Islet precursor cell (in vitro differentiated cells): ENCODE results near the gene FRMPD4.

Experiments used
- DNase-seq: peaks from one replicate; pipeline ENCODE4 v3.0.0-alpha.2; 2018

The FRMPD4 gene

GRCh38 chrX:12374286-12374685, 236.0 kb downstream of the FRMPD4 start:
- DNase-seq, result no peak

- DNase-seq, result no peak
Measured at GRCh38 chrX:12378253-12378652, 240.0 kb downstream of the FRMPD4 start.

GRCh38 chrX:12378706-12379105, 240.4 kb downstream of the FRMPD4 start:
- DNase-seq, result no peak

- no peak for DNase-seq
Measured at GRCh38 chrX:12379671-12380070, 241.4 kb downstream of the FRMPD4 start.

DNA sequence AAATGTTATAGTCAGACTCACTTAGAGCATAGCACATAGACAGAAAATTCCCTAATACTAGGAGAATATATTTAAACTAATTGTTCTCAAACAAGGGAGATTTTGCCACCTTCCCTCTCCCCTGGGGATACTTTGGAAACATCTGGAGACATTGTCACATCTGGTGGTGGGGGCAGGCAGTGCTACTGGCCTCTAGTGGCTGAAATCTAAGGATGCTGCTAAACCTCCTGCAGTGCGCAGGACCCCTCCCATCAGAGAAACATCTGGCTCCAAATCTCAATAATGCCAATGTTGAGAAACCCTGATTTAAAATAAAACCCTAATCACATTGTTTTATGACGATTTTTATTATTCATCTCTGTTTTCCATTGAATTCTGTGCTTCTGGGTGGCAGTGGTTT, 244.9 kb downstream of the FRMPD4 start:
- no peak for DNase-seq

GRCh38 chrX:12390301-12390700, 252.0 kb downstream of the FRMPD4 start:
- DNase-seq, result no peak

DNA sequence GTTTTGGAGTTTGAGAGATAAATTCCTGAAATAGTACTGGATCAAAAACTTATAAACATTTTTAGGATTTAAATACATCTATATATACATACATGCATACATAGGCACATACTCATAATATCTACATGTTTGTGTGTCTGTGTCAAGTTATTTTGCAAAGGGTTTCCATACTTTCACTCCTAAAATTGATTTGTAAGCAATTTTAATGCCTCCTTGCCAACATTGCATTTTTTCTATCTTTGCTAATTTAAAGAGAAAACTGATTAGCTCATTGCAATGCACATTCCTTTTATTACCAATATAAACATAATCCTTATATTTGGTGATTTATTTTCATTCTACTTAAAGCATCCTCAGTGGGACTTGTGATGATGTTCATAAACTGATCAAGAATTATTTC, 258.3 kb downstream of the FRMPD4 start:
- no peak for DNase-seq

DNA sequence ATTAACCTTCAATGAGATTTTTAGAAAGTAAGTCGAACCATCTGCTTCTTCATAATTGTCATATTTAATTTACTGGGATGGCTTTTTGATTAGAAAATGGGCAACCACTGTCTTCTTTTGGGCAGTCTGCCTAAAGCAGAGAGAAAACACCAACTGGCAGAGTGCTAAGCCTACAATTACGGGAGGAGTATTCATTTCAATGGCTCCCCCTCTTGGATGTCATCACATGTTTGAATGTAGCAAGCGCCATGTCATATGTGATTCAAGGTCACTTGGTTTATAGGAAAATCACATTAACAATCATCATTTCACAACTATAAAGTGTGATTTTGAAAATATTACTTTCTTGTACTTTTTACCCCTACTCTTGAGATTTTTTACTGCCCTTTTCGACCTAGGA, 261.9 kb downstream of the FRMPD4 start:
- no peak for DNase-seq

DNA sequence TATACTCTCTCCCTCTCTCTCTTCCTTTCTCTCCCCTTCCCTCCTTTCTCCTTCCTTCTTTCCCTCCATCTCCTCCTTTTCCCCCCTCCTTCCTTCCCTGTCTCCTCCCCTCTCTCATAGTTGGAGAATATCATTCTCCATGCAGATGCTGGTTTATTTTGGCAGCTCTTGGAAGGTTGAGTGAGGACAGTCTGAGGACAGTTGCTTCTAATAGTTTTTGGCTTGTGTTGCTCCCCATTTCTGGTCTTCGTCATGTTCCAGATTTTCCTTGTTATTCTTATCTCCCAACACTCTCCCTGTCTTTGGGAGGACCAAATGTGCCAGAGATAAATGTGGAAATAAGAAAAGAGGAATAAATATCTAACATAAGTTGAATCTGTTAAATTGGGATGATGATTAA, 263.0 kb downstream of the FRMPD4 start:
- no peak for DNase-seq

DNA sequence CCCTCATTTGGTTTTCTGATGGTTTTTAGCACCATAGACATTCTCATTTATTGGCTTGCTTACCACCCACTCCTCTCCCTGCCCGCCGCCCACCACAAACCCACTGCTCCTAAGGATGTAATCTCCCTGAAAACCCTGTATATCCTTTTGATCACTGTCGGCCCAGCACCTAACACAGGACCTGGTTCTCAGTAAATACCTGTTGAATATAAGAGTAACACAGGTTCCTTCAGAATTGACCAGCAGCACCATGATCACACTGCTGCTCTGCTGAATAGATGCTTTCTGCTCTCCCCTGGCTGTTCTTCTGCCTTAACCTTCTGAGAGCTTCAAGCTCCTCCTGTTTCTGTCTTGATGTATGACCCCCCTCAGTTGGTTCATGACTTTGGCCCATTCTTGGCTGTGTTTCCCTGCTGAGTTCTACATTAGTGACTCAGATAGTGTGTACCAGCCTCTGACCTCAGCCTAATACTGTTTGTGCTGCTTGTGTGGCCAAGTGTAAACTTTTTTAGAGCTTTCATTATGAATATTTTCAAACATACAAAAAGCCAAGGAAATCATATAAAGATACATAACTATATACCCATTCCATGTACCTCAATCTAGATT, 265.3 kb downstream of the FRMPD4 start:
- DNase-seq, result no peak

DNA sequence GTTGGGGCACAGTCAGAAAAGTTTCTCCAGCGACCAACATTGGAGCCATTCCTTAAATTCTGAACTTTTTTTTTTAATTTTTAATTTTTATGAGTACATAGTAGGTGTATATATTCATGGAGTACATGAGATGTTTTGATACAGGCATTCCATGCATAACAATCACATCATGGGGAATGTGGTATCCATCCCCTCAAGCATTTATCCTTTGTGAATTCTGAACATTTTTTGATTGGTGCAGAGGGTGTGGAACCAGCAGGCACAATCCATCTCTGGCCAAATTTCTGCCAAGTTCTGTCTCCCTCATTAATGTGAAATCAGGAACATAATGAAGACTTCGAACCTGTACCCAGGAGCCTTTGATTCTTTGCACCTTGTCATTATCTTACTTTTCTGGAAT, 267.0 kb downstream of the FRMPD4 start:
- DNase-seq, result no peak

DNA sequence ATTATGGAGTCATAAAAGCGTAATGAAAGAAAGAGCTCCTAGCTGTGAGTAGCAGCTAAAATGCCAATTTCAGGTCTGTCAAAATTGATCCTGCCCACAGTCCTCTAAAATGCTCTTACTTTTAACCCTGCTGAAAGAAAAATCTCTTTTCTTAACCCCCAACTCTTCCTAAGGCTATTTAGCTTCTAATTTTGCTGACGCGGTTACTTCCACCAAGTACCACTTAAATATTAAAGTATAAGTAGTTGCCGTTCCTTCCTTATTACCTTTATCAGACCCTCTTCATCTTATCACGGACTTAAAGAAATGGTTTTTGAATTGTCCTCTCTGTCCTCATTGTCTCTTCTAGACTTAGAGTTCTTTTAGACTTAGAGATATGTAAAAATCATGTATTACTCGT, 272.2 kb downstream of the FRMPD4 start:
- DNase-seq, result no peak

DNA sequence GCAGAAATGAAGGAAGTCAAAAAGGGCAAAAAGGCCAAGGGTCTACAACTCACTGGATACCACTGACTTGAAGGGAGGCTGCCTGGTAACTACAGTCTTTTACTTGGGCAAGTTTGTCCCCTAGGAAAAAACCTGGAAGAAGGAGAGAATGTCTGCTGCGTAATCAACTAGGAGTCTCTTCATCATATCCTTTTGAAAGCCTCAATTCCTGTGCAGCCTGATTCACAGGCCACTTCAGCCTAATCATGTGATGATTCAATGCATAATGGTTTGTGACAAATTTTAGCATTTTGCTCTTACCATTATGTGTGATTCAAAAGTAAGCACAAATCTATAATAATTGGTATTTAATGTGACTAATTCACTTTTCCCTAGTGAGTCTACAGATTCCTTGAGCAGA, 273.6 kb downstream of the FRMPD4 start:
- DNase-seq, result no peak

DNA sequence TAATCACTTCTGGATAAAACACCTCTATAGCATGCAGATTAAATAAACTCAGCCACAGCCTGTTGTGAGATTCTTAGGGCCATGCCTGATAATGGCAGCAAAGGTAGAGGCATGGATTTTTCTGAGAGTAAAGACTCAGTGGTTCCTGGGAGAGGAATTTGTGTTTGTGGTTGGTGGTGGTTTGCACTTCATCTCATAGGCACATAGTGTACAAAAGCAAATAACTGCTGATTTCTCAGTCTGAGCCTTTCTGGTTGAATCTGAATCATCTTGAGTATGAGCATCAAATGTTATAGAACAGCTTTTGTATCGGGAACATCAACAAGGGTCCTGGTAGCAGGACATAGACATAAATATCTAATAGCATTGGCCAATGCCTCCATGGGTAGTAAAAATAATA, 274.3 kb downstream of the FRMPD4 start:
- no peak for DNase-seq

GRCh38 chrX:12419591-12419990, 281.3 kb downstream of the FRMPD4 start:
- DNase-seq, result no peak

GRCh38 chrX:12421918-12422317, 283.6 kb downstream of the FRMPD4 start:
- no peak for DNase-seq

DNA sequence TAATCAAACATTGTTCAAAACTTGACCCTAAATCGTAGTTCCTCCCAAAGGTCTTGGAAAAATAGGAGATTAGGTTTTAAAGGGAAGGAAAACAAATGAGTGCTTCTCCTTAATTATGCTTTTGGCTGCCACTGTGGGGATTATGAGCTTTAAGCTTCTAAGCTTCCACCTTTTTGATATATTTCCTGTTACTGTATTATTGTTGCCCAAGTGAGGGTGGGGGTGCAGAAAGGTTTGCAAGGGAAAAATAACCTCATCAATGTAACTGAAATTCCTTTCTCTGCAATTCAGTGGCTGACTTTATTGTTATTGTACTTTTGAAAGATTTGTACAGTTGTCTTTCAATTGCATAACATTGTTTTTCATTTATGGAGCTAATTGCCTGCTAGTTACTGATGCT, 285.1 kb downstream of the FRMPD4 start:
- DNase-seq, result no peak

- no peak for DNase-seq
Measured at GRCh38 chrX:12425496-12425895, 287.2 kb downstream of the FRMPD4 start.

DNA sequence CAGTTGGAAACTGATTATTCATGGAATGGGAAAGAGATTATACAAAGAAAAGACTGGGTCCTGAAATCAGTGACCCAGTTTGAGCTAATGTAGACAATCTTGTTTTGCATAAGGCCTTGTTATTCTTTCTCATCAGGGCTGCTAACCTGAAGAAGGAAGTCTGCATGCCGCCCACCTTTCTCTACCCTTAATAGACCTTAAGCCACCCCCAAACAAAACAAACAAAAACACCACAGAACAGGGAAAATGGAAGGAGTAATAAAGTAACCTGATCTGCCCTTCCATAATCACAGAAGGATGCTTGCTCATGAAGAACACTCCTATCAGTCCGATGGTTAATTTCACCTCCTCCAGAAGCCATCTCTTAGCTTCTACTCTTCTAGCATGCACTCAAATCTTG, 288.1 kb downstream of the FRMPD4 start:
- no peak for DNase-seq

DNA sequence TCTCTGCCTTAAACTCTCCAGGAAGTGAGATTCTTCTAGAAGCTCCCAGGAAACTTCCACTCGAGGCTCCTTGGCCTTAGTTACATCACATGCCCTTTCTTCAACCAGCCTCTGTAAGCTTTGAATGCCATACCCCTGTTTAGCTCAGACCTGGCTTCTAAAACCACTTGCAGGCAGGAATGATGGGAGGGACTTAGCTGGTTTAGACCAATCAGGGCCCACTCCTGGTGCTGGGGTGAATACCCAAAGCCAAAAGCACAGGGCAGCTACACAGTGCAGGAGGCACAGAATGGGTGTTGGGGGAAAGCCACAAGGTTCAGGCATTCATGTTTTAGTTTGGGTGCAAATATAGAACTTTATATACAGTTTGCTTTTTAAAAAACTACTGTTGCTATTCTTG, 296.2 kb downstream of the FRMPD4 start:
- DNase-seq, result no peak

GRCh38 chrX:12439416-12439815, 301.1 kb downstream of the FRMPD4 start:
- no peak for DNase-seq

GRCh38 chrX:12440246-12440645, 302.0 kb downstream of the FRMPD4 start:
- DNase-seq, result no peak

GRCh38 chrX:12441381-12442128, 303.3 kb downstream of the FRMPD4 start:
- DNase-seq, result no peak

DNA sequence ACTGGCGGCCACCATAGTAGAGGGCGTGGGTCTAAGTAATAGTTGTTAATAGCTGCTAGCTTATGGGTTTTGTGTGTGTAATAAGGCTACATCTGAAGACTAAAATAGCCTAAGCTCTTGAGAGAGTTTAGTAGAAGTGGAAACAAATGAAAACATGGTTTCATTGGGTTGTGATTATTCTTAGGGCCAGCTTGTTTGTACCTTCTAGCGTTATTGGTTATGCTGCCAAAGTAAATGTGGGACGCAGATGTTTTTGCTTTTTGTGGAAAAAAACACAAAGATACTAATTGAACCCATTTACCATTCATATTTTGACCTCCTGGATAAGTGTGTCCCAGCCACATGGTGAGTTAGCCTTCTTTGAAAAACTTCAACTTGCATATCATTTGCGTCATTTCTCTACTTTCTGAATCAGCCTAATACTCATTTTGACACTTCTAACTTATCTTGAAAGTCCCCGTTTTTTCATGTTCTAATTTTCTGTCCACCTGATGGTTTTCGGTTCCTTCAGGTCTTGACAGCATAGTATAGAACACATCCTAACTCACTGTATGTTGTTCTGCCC, 305.3 kb downstream of the FRMPD4 start:
- no peak for DNase-seq
